K562 (cell line): Measurements from ENCODE around the gene APBB2.

ENCODE experiments used
- DPF2 ChIP-seq: fragments of 450-650 bp; IDR thresholded peaks from 2 replicates; pipeline ENCODE4 v1.6.1; 2016
- EZH2 ChIP-seq: IDR thresholded peaks from 2 replicates; pipeline ENCODE4 v1.6.1; 2012; ENCODE audit warnings: low read depth, mild to moderate bottlenecking, inconsistent platforms, low read length, borderline replicate concordance
- MYC ChIP-seq, 2 experiments: fragments of 250-450 bp in 1 of 2; sonication (Bioruptor Pico) in 1 of 2; IDR thresholded peaks; 2 replicates each; pipeline versions ENCODE4 v1.5.1 to v1.6.1; 2012 to 2021; ENCODE audit warnings: low read depth in 2 of 2, borderline replicate concordance in 1 of 2, improper control_type of control experiment in 1 of 2, low read length in 1 of 2, mild to moderate bottlenecking in 1 of 2, moderate library complexity in 1 of 2
- NCOA1 ChIP-seq: fragments of 450-650 bp; IDR thresholded peaks from 2 replicates; pipeline ENCODE4 v1.6.1; 2016; ENCODE audit warnings: low read depth
- PHF20 ChIP-seq: fragments of 450-650 bp; IDR thresholded peaks from 2 replicates; pipeline ENCODE4 v1.6.1; 2018; ENCODE audit not compliant: partially characterized antibody
- POLR2A ChIP-seq: fragments of 450-650 bp; conservative IDR thresholded peaks from 2 replicates; pipeline ENCODE4 v1.6.1; 2016
- SMAD3 ChIP-seq: fragments of 450-650 bp; formaldehyde crosslinking; conservative IDR thresholded peaks from 2 replicates; pipeline ENCODE4 v1.4.0; 2020; ENCODE audit warnings: mild to moderate bottlenecking
- U2AF2 ChIP-seq: fragments of 200-400 bp; formaldehyde crosslinking; optimal IDR thresholded peaks from 2 replicates; pipeline ENCODE3; 2017; ENCODE audit warnings: low read depth, mild to moderate bottlenecking, low read length
- YY1 ChIP-seq, 3 experiments: IDR thresholded peaks; 2 replicates each; pipeline ENCODE4 v1.6.1; 2011; ENCODE audit warnings: low read length in 2 of 3, mild to moderate bottlenecking in 2 of 3, moderate library complexity in 2 of 3, borderline replicate concordance in 1 of 3, control low read depth in 1 of 3, low read depth in 1 of 3; ENCODE audit not compliant: insufficient read depth in 3 of 3, insufficient replicate concordance in 2 of 3, control insufficient read depth in 1 of 3, insufficient read length in 1 of 3; ENCODE audit errors: extremely low read depth in 1 of 3
- TF ChIP-seq, protein P1 (sequence below): sonication (generic); formaldehyde crosslinking; IDR thresholded peaks from 2 replicates; pipeline ENCODE4 v1.8.0; 2023; ENCODE audit warnings: missing genetic modification reagents, mild to moderate bottlenecking, borderline replicate concordance
- TF ChIP-seq, protein P2 (sequence below), 2 experiments: fragments of 450-650 bp in 1 of 2; sonication (generic) in 1 of 2; formaldehyde crosslinking in 1 of 2; IDR thresholded peaks in 1 of 2; conservative IDR thresholded peaks in 1 of 2; 2 replicates each; pipeline versions ENCODE4 v1.6.1 to v1.8.1; 2016 to 2023; ENCODE audit warnings: mild to moderate bottlenecking in 2 of 2, moderate library complexity in 2 of 2, inconsistent platforms in 1 of 2, missing genetic modification reagents in 1 of 2

DNA sequence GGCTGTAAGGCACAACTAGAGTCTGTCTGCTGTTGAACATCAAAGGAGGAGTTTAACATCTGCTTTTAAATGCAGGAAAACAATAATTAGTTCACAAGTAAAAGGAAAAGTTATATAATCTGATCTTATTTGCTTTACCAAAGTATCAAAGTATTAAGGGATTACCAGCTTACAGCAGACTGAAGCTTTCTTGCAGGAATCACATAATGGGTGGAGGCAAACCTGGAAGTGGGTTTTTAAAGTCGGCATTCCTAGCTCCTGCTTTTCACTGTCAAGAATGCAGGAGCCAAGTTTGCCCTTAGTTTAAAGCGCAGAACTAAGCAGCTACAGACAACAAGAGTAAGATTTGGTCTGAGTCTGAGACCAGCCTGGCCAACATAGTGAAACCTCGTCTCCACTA is 122.2 kb downstream of the APBB2 start:
- TF ChIP-seq YY1 (IDR thresholded peaks at IDR 0.05; ENCODE audit: borderline replicate concordance in 1 of 3, control insufficient read depth in 1 of 3, extremely low read depth in 1 of 3, insufficient read depth in 3 of 3, insufficient read length in 1 of 3, insufficient replicate concordance in 2 of 3, low read depth in 1 of 3, low read length in 2 of 3), result no peak
- no peak for TF ChIP-seq SMAD3 (CRISPR knock-in tag)
- no peak for TF ChIP-seq POLR2A
- TF ChIP-seq EZH2, result no peak
- TF ChIP-seq, protein P1, sequence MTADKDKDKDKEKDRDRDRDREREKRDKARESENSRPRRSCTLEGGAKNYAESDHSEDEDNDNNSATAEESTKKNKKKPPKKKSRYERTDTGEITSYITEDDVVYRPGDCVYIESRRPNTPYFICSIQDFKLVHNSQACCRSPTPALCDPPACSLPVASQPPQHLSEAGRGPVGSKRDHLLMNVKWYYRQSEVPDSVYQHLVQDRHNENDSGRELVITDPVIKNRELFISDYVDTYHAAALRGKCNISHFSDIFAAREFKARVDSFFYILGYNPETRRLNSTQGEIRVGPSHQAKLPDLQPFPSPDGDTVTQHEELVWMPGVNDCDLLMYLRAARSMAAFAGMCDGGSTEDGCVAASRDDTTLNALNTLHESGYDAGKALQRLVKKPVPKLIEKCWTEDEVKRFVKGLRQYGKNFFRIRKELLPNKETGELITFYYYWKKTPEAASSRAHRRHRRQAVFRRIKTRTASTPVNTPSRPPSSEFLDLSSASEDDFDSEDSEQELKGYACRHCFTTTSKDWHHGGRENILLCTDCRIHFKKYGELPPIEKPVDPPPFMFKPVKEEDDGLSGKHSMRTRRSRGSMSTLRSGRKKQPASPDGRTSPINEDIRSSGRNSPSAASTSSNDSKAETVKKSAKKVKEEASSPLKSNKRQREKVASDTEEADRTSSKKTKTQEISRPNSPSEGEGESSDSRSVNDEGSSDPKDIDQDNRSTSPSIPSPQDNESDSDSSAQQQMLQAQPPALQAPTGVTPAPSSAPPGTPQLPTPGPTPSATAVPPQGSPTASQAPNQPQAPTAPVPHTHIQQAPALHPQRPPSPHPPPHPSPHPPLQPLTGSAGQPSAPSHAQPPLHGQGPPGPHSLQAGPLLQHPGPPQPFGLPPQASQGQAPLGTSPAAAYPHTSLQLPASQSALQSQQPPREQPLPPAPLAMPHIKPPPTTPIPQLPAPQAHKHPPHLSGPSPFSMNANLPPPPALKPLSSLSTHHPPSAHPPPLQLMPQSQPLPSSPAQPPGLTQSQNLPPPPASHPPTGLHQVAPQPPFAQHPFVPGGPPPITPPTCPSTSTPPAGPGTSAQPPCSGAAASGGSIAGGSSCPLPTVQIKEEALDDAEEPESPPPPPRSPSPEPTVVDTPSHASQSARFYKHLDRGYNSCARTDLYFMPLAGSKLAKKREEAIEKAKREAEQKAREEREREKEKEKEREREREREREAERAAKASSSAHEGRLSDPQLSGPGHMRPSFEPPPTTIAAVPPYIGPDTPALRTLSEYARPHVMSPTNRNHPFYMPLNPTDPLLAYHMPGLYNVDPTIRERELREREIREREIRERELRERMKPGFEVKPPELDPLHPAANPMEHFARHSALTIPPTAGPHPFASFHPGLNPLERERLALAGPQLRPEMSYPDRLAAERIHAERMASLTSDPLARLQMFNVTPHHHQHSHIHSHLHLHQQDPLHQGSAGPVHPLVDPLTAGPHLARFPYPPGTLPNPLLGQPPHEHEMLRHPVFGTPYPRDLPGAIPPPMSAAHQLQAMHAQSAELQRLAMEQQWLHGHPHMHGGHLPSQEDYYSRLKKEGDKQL (CRISPR knock-in tag), result no peak
- no peak for TF ChIP-seq U2AF2
- TF ChIP-seq, protein P2, sequence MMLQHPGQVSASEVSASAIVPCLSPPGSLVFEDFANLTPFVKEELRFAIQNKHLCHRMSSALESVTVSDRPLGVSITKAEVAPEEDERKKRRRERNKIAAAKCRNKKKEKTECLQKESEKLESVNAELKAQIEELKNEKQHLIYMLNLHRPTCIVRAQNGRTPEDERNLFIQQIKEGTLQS (IDR thresholded peaks at IDR 0.05), result no peak
- TF ChIP-seq, protein P2 (CRISPR knock-in tag; conservative IDR thresholded peaks at IDR 0.05), result no peak
- no peak for TF ChIP-seq DPF2
- TF ChIP-seq NCOA1, result no peak
- no peak for TF ChIP-seq MYC (IDR thresholded peaks at IDR 0.05; ENCODE audit: low read depth, low read length)
- no peak for TF ChIP-seq MYC (CRISPR knock-in tag; IDR thresholded peaks at IDR 0.05; ENCODE audit: borderline replicate concordance, low read depth)
- TF ChIP-seq PHF20, result no peak
